ENCODE results near the gene ARL14EPL. TPM values are rescaled to one million over a fixed set of nuclear protein-coding genes. Genes with fewer than 3 reads are reported as not detected.
"Not testable (repeated sequence)": the region's sequence is repeated elsewhere in the genome, so short reads cannot be mapped to it uniquely, and the experiment has no call there.

The ARL14EPL gene
- total RNA-seq, 4 donors from 2014 or later = not detected

GRCh38 chr5:116088062-116088461 lies 55.8 kb downstream of the ARL14EPL start:
- H3K4me1 ChIP-seq = peaks cover 0 to 8% (median 3%) of the 10 kb centered on the region in 4 donors
- H3K27ac ChIP-seq = no peak overlapping the region
- H3K4me3 ChIP-seq = no peak overlapping the region
- no peaks in the 10 kb centered on the region for H3K9me3 ChIP-seq
- no peak for DNase-seq
- peaks cover 0 to 19% (median 0%) of the 10 kb centered on the region in 3 donors for H3K36me3 ChIP-seq
- no peaks in the 10 kb centered on the region for H3K27me3 ChIP-seq
- TF ChIP-seq CTCF (IDR thresholded peaks at IDR 0.05) = no peak
- no peak for TF ChIP-seq POLR2A (IDR thresholded peaks at IDR 0.05)

- H3K4me1 ChIP-seq = peaks cover 0 to 5% (median 0%) of the 10 kb centered on the region in 4 donors
- no peak for DNase-seq
- H3K27me3 ChIP-seq = no peaks in the 10 kb centered on the region
- no peak for TF ChIP-seq CTCF (IDR thresholded peaks at IDR 0.05)
- no peak for TF ChIP-seq POLR2A (IDR thresholded peaks at IDR 0.05)
- peaks cover 0 to 38% (median 0%) of the 10 kb centered on the region in 3 donors for H3K36me3 ChIP-seq
- H3K27ac ChIP-seq = no peak overlapping the region
- H3K9me3 ChIP-seq = no peaks in the 10 kb centered on the region
- H3K4me3 ChIP-seq = no peak overlapping the region
These were observed 58.0 kb downstream of the ARL14EPL start for GRCh38 chr5:116090302-116090701.

GRCh38 chr5:116091416-116091815 lies 59.1 kb downstream of the ARL14EPL start:
- Histone ChIP-seq H3K36me3 (peaks cover 0 to 38% (median 0%) of the 10 kb centered on the region in 3 donors), H3K4me3 (no peak overlapping the region), H3K27ac (no peak overlapping the region), H3K4me1 (no peaks in the 10 kb centered on the region), H3K27me3 (no peaks in the 10 kb centered on the region), H3K9me3 (no peaks in the 10 kb centered on the region)
- TF ChIP-seq CTCF (IDR thresholded peaks at IDR 0.05) (no peak), POLR2A (IDR thresholded peaks at IDR 0.05) (no peak)
- no peak for DNase-seq

- TF ChIP-seq POLR2A (IDR thresholded peaks at IDR 0.05) (no peak), CTCF (IDR thresholded peaks at IDR 0.05) (no peak)
- Histone ChIP-seq H3K27me3 (no peaks in the 10 kb centered on the region), H3K27ac (no peak overlapping the region), H3K4me1 (no peaks in the 10 kb centered on the region), H3K4me3 (no peak overlapping the region), H3K9me3 (no peaks in the 10 kb centered on the region), H3K36me3 (peaks cover 0 to 48% (median 0%) of the 10 kb centered on the region in 3 donors)
- no peak for DNase-seq
These were observed 65.0 kb downstream of the ARL14EPL start for GRCh38 chr5:116097301-116097700.

GRCh38 chr5:116098998-116099397 lies 66.7 kb downstream of the ARL14EPL start:
- Histone ChIP-seq H3K27me3 (no peaks in the 10 kb centered on the region), H3K9me3 (no peaks in the 10 kb centered on the region), H3K27ac (no peak overlapping the region), H3K36me3 (peaks cover 0 to 31% (median 0%) of the 10 kb centered on the region in 3 donors), H3K4me3 (no peak overlapping the region), H3K4me1 (no peaks in the 10 kb centered on the region)
- TF ChIP-seq CTCF (IDR thresholded peaks at IDR 0.05) (no peak), POLR2A (IDR thresholded peaks at IDR 0.05) (no peak)
- no peak for DNase-seq

GRCh38 chr5:116104941-116105340 lies 72.7 kb downstream of the ARL14EPL start:
- not testable (repeated sequence) for H3K9me3 ChIP-seq, H3K27me3 ChIP-seq, H3K4me3 ChIP-seq, H3K4me1 ChIP-seq, H3K27ac ChIP-seq, DNase-seq
- H3K36me3 ChIP-seq = peaks cover 0 to 20% (median 0%) of the 10 kb centered on the region in 3 donors

Other genes starting within 250 kb of the ARL14EPL start
- gene CDO1, start 215.8 kb upstream of the ARL14EPL start, total RNA-seq = 10 to 100 TPM in 1 of 4 donors, 1 to 10 TPM in 3; 1.2 to 10.7 (median 3.2) TPM
- 10 to 100 TPM; 37.1 to 46.1 (median 41.8) TPM for gene ATG12, start 190.9 kb upstream of the ARL14EPL start, total RNA-seq
- gene AP3S1, start 190.5 kb upstream of the ARL14EPL start, total RNA-seq = 100 to 1,000 TPM in 1 of 4 donors, 10 to 100 TPM in 3; 47.2 to 113 (median 77.9) TPM
- gene LVRN, start 70.0 kb upstream of the ARL14EPL start, total RNA-seq = 10 to 100 TPM in 1 of 4 donors, 1 to 10 TPM in 3; 2.7 to 10.6 (median 4.9) TPM
- gene COMMD10, start 52.6 kb downstream of the ARL14EPL start, total RNA-seq = 100 to 1,000 TPM in 1 of 4 donors, 10 to 100 TPM in 3; 14.2 to 113 (median 32.3) TPM